Right kidney (tissue), 1 donor: Measurements from ENCODE around the gene EPHA8.

Experiments used
- DNase-seq: peaks from one replicate; pipeline ENCODE4 v3.0.0-alpha.2; 2016

EPHA8 gene

GRCh38 chr1:22592919-22593790, 29.9 kb downstream of the EPHA8 start:
- DNase-seq: no peak

- DNase-seq: no peak
Measured at GRCh38 chr1:22594396-22594795, 31.1 kb downstream of the EPHA8 start.

- DNase-seq: no peak
Measured at GRCh38 chr1:22595108-22595507, 31.8 kb downstream of the EPHA8 start.

GRCh38 chr1:22597301-22597965, 34.1 kb downstream of the EPHA8 start:
- DNase-seq: no peak

- DNase-seq: no peak
Measured at GRCh38 chr1:22597996-22598395, 34.7 kb downstream of the EPHA8 start.

- no peak for DNase-seq
Measured at GRCh38 chr1:22598736-22599135, 35.4 kb downstream of the EPHA8 start.

- DNase-seq: no peak
Measured at GRCh38 chr1:22600071-22600816, 37.0 kb downstream of the EPHA8 start.

GRCh38 chr1:22600817-22601605, 37.7 kb downstream of the EPHA8 start:
- DNase-seq: no peak

GRCh38 chr1:22601610-22602009, 38.3 kb downstream of the EPHA8 start:
- DNase-seq: no peak

- no peak for DNase-seq
Measured at GRCh38 chr1:22602060-22602740, 38.9 kb downstream of the EPHA8 start.

- no peak for DNase-seq
Measured at GRCh38 chr1:22606161-22606560, 42.9 kb downstream of the EPHA8 start.

GRCh38 chr1:22607154-22607553, 43.9 kb downstream of the EPHA8 start:
- DNase-seq: no peak

- DNase-seq: no peak
Measured at GRCh38 chr1:22608361-22608760, 45.1 kb downstream of the EPHA8 start.

- no peak for DNase-seq
Measured at GRCh38 chr1:22609291-22609690, 46.0 kb downstream of the EPHA8 start.

GRCh38 chr1:22611530-22611947, 48.2 kb downstream of the EPHA8 start:
- DNase-seq: peak; percentile 56

GRCh38 chr1:22612671-22613571, 49.6 kb downstream of the EPHA8 start:
- no peak for DNase-seq

- DNase-seq: no peak
Measured at GRCh38 chr1:22613572-22613918, 50.3 kb downstream of the EPHA8 start.

- DNase-seq: no peak
Measured at GRCh38 chr1:22613951-22614350, 50.7 kb downstream of the EPHA8 start.

- no peak for DNase-seq
Measured at GRCh38 chr1:22615886-22616285, 52.6 kb downstream of the EPHA8 start.

- DNase-seq: no peak
Measured at GRCh38 chr1:22616571-22616970, 53.3 kb downstream of the EPHA8 start.

GRCh38 chr1:22618056-22618455, 54.8 kb downstream of the EPHA8 start:
- DNase-seq: no peak
